Femur (tissue), 1 donor: ENCODE measurements around the gene BOK.
"Not testable (repeated sequence)": the region's sequence is repeated elsewhere in the genome, so short reads cannot be mapped to it uniquely, and the experiment has no call there.

Experiments used
- DNase-seq: peaks from one replicate; pipeline ENCODE4 v3.0.0-alpha.2; 2017

BOK gene

GRCh38 chr2:241574911-241575623, 16.5 kb downstream of the BOK start:
- DNase-seq: no peak

- no peak for DNase-seq
These were observed 17.2 kb downstream of the BOK start for GRCh38 chr2:241575624-241576292.

DNA sequence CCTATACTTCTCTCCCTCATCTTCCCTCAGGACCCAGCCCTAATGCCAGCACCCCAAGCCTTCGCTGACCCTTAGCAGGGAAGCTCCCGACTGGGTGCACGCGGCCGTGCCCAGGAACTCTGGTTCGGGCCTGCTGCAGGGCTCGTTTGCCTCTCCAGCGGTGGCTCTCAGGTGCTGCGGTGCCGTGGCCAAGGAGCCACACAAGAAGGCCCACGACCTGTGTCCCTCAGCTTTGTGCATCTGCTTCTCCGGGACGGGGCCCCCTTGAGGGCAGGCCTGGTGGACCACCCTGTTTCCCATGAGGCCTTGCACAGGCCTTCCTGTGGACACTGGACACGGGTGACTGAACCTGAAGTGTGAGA, 17.7 kb downstream of the BOK start:
- no peak for DNase-seq

DNA sequence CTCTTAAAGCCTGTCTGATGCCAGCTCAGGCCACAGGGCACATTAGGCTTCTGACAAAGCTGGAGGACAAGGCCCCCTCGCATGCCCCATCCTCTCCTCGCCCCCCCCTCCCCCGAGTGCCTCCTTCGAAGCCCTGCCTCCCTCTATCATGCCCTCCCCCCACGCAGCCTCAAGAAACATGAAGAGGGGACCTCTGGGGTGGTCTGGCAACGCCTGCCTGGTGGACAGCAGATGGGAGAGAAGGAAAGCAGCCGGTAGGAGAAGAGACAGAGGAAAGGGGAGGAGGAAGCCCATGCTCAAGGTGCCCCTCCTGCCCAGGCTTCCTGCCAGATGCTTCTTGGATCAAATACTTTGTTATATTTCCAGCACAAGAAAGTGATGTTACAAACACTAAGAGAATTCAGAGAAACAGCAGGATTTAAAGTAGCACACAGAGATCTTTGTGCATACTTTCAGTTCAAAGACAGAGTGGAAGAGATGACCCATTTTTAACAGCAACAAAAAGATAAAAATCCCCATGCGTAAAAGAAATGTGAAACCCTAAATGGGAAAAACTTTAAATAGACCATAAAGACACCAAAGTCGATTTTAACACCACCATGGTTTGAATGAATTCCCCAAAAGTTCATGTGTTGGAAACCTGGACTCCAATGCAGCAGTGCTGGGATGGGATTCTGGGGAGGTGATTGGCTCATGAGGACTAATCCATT, 19.0 kb downstream of the BOK start:
- peak; percentile 69 for DNase-seq

DNA sequence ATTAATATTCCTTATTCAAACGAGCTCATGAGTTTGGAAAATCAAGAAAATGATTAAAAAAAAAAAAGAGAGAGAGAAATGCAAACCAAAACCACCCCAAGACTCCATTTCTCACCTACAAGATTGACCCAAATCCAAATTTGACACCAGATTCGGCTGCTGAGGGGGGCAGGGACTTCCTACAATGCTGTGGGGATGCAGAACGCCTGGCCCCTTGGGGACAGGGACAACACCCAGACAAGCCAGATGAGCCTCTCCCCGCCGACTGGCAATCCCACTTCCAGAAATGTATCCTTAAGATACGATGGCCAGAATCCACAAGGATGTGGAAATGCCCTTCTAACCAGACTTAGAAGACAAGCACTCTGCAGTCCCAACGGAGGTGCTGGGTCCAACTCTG, 20.7 kb downstream of the BOK start:
- no peak for DNase-seq

DNA sequence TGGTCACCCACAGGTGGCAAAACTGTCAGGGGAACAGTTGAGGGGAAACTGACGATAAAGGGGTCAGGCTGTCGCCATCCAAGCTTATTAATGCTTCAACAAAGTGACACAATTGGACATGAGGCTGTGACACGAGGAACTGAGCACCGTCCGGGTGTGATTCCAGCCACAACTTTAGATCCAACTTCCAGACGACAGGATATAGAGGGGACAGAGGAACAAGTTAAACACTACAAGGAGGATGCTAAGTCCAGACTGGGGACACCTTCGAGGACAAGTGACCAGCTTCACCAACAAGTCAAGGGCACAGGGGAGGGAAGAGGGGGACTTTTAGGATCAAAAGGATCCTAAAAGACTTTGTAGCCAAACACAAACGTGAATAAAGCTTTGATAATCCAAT, 23.8 kb downstream of the BOK start:
- no peak for DNase-seq

DNA sequence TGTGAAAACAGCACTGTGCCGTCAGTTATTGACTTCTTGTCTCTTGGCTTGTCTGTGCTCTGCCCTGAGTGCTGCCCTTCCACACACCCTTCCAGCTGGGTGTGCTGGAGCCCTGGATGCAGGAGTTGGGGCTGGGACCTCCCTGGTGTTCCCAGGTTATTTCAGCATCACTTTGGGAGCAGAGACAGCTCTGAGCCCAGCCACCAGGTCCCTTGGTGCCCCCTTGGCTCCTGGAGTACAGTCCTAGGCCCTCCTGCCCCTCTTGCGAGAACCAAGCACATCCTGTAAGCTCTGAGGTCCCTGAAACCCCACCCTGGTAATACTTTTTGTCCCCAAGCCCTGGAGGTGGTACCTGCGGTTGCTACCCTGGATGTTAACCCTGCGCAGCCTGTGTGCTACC, 24.3 kb downstream of the BOK start:
- no peak for DNase-seq

DNA sequence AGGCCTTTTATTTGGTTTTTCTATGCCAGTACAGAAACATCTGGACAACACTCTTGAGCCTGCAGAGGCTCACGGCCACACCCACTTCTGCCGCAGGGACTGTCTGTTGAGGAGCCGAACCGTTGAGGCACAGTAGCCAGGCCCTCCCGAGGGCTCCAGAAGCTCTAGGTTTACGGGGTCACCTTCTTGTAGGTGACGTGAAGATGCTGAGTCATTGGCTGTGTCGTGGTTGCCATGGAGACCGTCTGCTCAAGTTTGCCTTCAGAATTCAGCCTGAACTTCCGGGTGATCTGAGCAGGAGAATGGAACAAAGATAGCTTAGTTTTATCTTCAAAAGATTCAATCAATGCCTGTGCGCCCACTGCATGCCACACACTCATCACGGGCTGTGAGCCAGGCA, 25.9 kb downstream of the BOK start:
- DNase-seq: no peak

GRCh38 chr2:241586564-241587264, 28.2 kb downstream of the BOK start:
- DNase-seq: no peak

DNA sequence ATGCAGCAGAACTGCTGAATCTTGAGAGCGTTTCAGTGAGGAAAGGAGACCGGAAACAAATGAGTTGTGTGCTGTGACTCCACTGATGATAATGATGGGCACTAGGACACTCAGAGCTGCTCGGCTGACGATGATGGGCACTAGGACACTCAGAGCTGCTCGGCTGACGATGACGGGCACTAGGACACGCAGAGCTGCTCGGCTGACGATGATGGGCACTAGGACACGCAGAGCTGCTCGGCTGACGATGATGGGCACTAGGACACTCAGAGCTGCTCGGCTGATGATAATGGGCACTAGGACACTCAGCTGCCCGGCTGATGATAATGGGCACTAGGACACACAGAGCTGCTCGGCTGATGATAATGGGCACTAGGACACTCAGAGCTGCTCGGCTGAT, 31.3 kb downstream of the BOK start:
- DNase-seq: not testable (repeated sequence)

DNA sequence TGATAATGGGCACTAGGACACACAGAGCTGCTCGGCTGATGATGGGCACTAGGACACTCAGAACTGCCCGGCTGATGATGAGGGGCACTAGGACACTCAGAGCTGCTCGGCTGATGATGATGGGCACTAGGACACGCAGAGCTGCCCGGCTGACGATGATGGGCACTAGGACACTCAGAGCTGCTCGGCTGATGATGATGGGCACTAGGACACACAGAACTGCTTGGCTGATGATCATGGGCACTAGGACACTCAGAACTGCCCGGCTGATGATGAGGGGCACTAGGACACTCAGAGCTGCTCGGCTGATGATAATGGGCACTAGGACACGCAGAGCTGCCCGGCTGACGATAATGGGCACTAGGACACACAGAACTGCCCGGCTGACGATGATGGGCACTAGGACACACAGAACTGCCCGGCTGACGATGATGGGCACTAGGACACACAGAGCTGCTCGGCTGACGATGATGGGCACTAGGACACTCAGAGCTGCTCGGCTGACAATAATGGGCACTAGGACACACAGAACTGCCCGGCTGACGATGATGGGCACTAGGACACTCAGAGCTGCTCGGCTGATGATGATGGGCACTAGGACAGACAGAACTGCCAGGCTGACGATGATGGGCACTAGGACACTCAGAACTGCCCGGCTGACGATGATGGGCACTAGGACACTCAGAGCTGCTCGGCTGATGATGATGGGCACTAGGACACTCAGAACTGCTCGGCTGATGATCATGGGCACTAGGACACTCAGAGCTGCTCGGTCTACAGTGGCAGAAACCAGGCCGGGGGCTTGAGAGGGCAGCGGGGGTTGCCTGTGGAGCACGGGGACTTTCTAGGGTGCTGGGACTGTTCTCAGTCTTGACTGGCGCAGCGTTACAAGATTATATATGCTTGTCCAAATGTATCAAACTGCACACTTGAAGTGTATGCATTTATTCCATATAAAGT, 32.2 kb downstream of the BOK start:
- DNase-seq: not testable (repeated sequence)

DNA sequence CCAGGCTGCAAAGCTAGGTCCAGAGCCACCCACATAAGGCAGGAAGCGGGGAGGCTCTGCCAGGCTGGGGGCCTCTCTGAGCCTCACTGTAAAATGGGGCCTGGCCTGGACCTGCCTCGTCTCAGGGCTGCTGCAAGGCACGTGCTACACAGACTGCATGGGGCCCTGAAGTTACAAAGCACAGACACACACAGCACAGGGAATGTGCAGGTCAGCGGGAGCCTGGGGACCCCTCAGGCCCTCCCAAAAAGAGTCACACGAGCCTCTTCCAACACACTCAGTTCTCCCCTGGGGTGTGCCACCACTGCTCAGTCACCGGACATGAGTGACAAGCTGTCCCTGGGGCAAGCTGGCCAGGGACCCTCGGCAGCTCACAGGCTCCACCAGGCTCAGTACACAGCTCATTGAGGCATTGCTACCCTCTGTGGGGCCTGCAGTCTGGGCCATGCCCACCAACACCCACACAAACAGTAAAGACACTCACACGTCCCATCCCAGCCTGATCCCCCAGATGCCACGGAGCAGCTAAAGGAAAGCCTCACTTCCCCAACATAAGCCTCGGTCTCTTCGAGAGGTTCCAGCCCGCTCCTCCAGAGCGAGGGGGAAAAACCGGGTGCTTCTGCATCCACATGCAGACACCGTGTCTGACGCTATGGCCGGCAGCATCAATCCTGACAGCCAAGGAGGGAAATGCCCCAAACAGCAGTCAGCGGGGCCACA, 33.7 kb downstream of the BOK start:
- no peak for DNase-seq

GRCh38 chr2:241593271-241593670, 34.7 kb downstream of the BOK start:
- DNase-seq: no peak

- no peak for DNase-seq
These were observed 37.1 kb downstream of the BOK start for GRCh38 chr2:241595600-241596140.

DNA sequence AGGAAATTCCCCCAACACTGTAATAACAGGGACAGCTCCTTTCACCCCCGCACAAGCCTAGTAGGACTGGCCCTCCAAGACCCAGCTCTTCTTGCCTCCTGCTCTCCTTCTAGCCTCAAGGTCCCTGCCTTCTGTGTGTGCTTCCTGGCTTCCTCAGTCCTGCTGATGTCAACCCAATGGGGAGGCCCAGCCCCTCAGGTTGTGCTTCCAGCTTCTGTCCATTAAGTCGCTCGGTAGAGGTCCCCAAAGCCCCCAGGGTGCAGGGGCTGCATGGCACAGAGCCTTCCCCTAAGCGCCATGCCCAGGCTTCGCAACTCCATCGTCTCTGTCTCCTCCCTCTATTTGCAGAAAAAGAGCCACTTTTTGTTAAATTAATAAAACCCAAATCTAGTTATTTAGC, 39.0 kb downstream of the BOK start:
- no peak for DNase-seq

- no peak for DNase-seq
These were observed 39.5 kb downstream of the BOK start for GRCh38 chr2:241598061-241598460.

GRCh38 chr2:241598487-241598886, 39.9 kb downstream of the BOK start:
- no peak for DNase-seq

- DNase-seq: no peak
These were observed 41.1 kb downstream of the BOK start for GRCh38 chr2:241599615-241600014.

DNA sequence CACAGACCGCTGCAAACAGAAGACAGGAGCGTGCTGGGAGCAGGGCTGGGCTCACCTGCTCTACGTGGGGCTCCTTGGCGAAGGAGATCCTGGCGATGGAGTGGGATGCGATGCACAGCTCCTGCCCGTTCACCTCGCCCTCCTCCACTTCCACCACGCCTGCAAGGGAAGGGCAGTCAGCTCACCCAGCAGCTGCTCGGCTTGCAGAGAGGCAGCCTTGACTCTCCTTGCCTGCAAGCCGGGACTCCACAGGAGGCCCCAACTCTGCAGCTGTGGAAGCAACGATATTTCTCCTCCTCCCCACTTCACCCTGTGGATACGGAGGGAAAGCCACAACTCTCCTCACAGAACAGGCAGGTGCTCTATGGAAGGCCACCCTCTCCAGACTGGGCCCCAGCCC, 43.3 kb downstream of the BOK start:
- no peak for DNase-seq

- no peak for DNase-seq
These were observed 44.2 kb downstream of the BOK start for GRCh38 chr2:241602720-241603119.

GRCh38 chr2:241603686-241604085, 45.1 kb downstream of the BOK start:
- no peak for DNase-seq
